K562 (cell line): Measurements from ENCODE around the gene RAB1B. TPM values are rescaled to one million over a fixed set of nuclear protein-coding genes. Genes with fewer than 3 reads are reported as not detected.

Source experiments
- ATAC-seq: fragments of 200-7000 bp; cut with Tn5 transposase; 3 replicates; pipeline ENCODE4 v1.9.1; 2020; ENCODE audit warnings: moderate library complexity
- BruUV-seq: library from RNA; stranded (reverse); fragments of 400-500 nt; replicated peaks from 2 replicates; lab custom pipeline; 2021; lab: Mats Ljungman, UMichigan
- CTCF ChIA-PET: fragments of 300-600 bp; formaldehyde crosslinking; extraction: SDS; loops from one replicate; lab custom pipeline; 2021; ENCODE audit warnings: low intra/inter-chr PET ratio; lab: Yijun Ruan, JAX
- POLR2A ChIA-PET: fragments of 300-600, 350-650 bp; sonication (Branson Sonifier 250); formaldehyde crosslinking; extraction: SDS; loops from one replicate; lab custom pipeline; 2021; ENCODE audit warnings: antibody characterized with exemption, inconsistent platforms; lab: Yijun Ruan, JAX
- DNase-seq, 4 experiments: peaks; one replicate each; pipeline versions ENCODE4 v3.0.0 to v3.0.0-alpha.2; 2011 to 2018; ENCODE audit warnings: low spot score in 3 of 4, mixed read lengths in 3 of 4; ENCODE audit errors: extremely low read depth in 1 of 4
- FAIRE-seq: peaks from 2 replicates; lab custom pipeline; 2011; peaks lifted over from hg19 to GRCh38; lab: Jason Lieb, UNC
- H2AFZ ChIP-seq: 2 replicates; pipeline ENCODE4 v1.6.0; 2011; ENCODE audit warnings: low read depth, low read length, control low read depth, inconsistent platforms
- H3K27ac ChIP-seq: fragments of 200-600 bp; 3 replicates; pipeline ENCODE4 v1.8.0; 2011; ENCODE audit warnings: low read depth, mild to moderate bottlenecking, control low read depth, inconsistent platforms, low read length, moderate library complexity, mixed read lengths; ENCODE audit errors: extremely low read depth
- H3K27me3 ChIP-seq, 2 experiments: fragments of 300-600 bp in 1 of 2; 2 replicates in 1 of 2; 3 replicates in 1 of 2; pipeline versions ENCODE4 v1.6.0 to v1.8.0; 2011; ENCODE audit warnings: inconsistent platforms in 2 of 2, low read length in 2 of 2, mild to moderate bottlenecking in 1 of 2, mixed read lengths in 1 of 2, moderate library complexity in 1 of 2; ENCODE audit not compliant: control insufficient read depth in 2 of 2, insufficient read depth in 2 of 2
- H3K36me3 ChIP-seq: fragments of 300-600 bp; 3 replicates; pipeline ENCODE4 v1.8.0; 2011; ENCODE audit warnings: mild to moderate bottlenecking, low read length, inconsistent platforms; ENCODE audit not compliant: control insufficient read depth, insufficient read depth
- H3K4me1 ChIP-seq, 2 experiments: fragments of 200-600 bp in 1 of 2; replicated peaks in 1 of 2; 2 replicates in 1 of 2; 3 replicates in 1 of 2; pipeline versions ENCODE4 v1.5.1 to v1.8.0; 2011; ENCODE audit warnings: inconsistent platforms in 2 of 2, low read length in 2 of 2, mild to moderate bottlenecking in 1 of 2, mixed read lengths in 1 of 2, moderate library complexity in 1 of 2; ENCODE audit not compliant: control insufficient read depth in 2 of 2, insufficient read depth in 2 of 2
- H3K4me2 ChIP-seq: 2 replicates; pipeline ENCODE4 v1.6.1; 2011; ENCODE audit warnings: low read length, control low read depth, inconsistent platforms, mixed read lengths; ENCODE audit not compliant: insufficient read depth
- H3K4me3 ChIP-seq: fragments of 200-600 bp; sonication (generic), shearing (Covaris generic); 2 replicates; pipeline ENCODE4 v1.5.1; 2016; ENCODE audit warnings: control low read depth, inconsistent platforms
- H3K79me2 ChIP-seq: fragments of 200-600 bp; 3 replicates; pipeline ENCODE4 v1.8.0; 2011; ENCODE audit warnings: low read length, inconsistent platforms; ENCODE audit not compliant: control insufficient read depth, insufficient read depth
- H3K9ac ChIP-seq, 2 experiments: 2 replicates each; pipeline versions ENCODE4 v1.6.0 to v1.6.1; 2011; ENCODE audit warnings: low read depth in 2 of 2, low read length in 2 of 2, control low read depth in 1 of 2, inconsistent platforms in 1 of 2, mild to moderate bottlenecking in 1 of 2, mixed read lengths in 1 of 2; ENCODE audit not compliant: insufficient read depth in 1 of 2
- H3K9me1 ChIP-seq: one replicate; pipeline ENCODE4 v1.6.0; 2011; ENCODE audit warnings: inconsistent platforms, mild to moderate bottlenecking, low read length, moderate library complexity; ENCODE audit not compliant: control insufficient read depth, insufficient read depth
- H3K9me3 ChIP-seq: replicated peaks from 2 replicates; pipeline ENCODE4 v1.5.1; 2011; ENCODE audit warnings: low read depth, low read length, inconsistent platforms; ENCODE audit not compliant: control insufficient read depth, insufficient read depth
- H4K20me1 ChIP-seq: replicated peaks from 2 replicates; pipeline ENCODE4 v1.6.1; 2011; ENCODE audit warnings: low read length, inconsistent platforms, mixed read lengths; ENCODE audit not compliant: control insufficient read depth, insufficient read depth
- CBX3 ChIP-seq, 2 experiments: IDR thresholded peaks; 1 replicate in 1 of 2; 2 replicates in 1 of 2; pipeline ENCODE4 v1.6.1; 2012; ENCODE audit warnings: inconsistent platforms in 2 of 2, low read length in 2 of 2, borderline replicate concordance in 1 of 2, control low read depth in 1 of 2
- CTBP1 ChIP-seq: fragments of 450-650 bp; IDR thresholded peaks from 2 replicates; pipeline ENCODE4 v1.6.1; 2016; ENCODE audit warnings: borderline replicate concordance
- ELF1 ChIP-seq: fragments of 200-800 bp; sonication (Bioruptor generic); IDR thresholded peaks from 2 replicates; pipeline ENCODE4 v1.6.1; 2016; ENCODE audit warnings: missing genetic modification characterization, missing compliant biosample characterization
- FOXA3 ChIP-seq, 2 experiments: fragments of 450-650 bp in 1 of 2; sonication (generic) in 1 of 2; formaldehyde crosslinking; IDR thresholded peaks in 1 of 2; conservative IDR thresholded peaks in 1 of 2; 2 replicates each; pipeline versions ENCODE4 v1.4.0 to v1.8.0; 2020 to 2022; ENCODE audit warnings: mild to moderate bottlenecking in 2 of 2, missing genetic modification reagents in 1 of 2
- HMGN3 ChIP-seq: IDR thresholded peaks from 2 replicates; pipeline ENCODE4 v1.6.1; 2011; ENCODE audit warnings: borderline replicate concordance, low read depth, mild to moderate bottlenecking, mixed read lengths, low read length; ENCODE audit not compliant: insufficient read length; ENCODE audit errors: extremely low read depth
- JUNB ChIP-seq: fragments of 450-650 bp; formaldehyde crosslinking; conservative IDR thresholded peaks from 2 replicates; pipeline ENCODE4 v1.4.0; 2020; ENCODE audit warnings: mild to moderate bottlenecking
- MAFG ChIP-seq: fragments of 450-650 bp; conservative IDR thresholded peaks from 2 replicates; pipeline ENCODE4 v1.6.1; 2016; ENCODE audit warnings: missing genetic modification characterization, missing compliant biosample characterization
- PHTF2 ChIP-seq: fragments of 250-450 bp; sonication (Bioruptor Pico); IDR thresholded peaks from 2 replicates; pipeline ENCODE4 v1.5.0; 2021; ENCODE audit warnings: mild to moderate bottlenecking
- PPARD ChIP-seq: fragments of 250-450 bp; sonication (Bioruptor Pico); IDR thresholded peaks from 2 replicates; pipeline ENCODE4 v1.8.0; 2022; ENCODE audit warnings: inconsistent platforms, mild to moderate bottlenecking, moderate library complexity
- RHOXF2B ChIP-seq: fragments of 250-450 bp; sonication (Bioruptor Pico); conservative IDR thresholded peaks from 2 replicates; pipeline ENCODE4 v1.5.1; 2021
- ZNF311 ChIP-seq: fragments of 250-450 bp; sonication (Bioruptor Pico); IDR thresholded peaks from 2 replicates; pipeline ENCODE4 v1.4.0; 2020; ENCODE audit warnings: mild to moderate bottlenecking, moderate library complexity
- ZNF76 ChIP-seq: fragments of 250-450 bp; sonication (Bioruptor Pico); IDR thresholded peaks from 2 replicates; pipeline ENCODE4 v1.4.0; 2020; ENCODE audit warnings: mild to moderate bottlenecking, moderate library complexity, borderline replicate concordance
- WGBS: fragments of 100-300 bp; shearing (Covaris generic); methylation state at CpG from one replicate; pipeline ENCODE4 v1.1.6; 2016; ENCODE audit warnings: low coverage, mixed read lengths; ENCODE audit not compliant: insufficient coverage; ENCODE audit errors: missing lambda C conversion rate; 5-methylcytosine and 5-hydroxymethylcytosine counted together
- in situ Hi-C: fragments of 300-500 bp; cut with MboI; formaldehyde crosslinking; loops from 4 replicates; pipeline ENCODE4 v1.15.0; 2018; ENCODE audit warnings: inconsistent platforms, mixed read lengths
- intact Hi-C: fragments of 100-400 bp; cut with micrococcal nuclease; formaldehyde crosslinking; loops from 2 replicates; pipeline ENCODE4 v1.14.2; 2022
- polyA plus RNA-seq, 8 experiments: library from polyadenylated mRNA; depleted of rRNA in 4 of 8; stranded (reverse) in 5 of 8; unstranded in 3 of 8; fragments of >200 nt; fragmentation: Nextera tagmentation in 2 of 8; fragmentation: Illumina TruSeq in 1 of 8; extraction: Ambion mirVana in 2 of 8; extraction: Trizol in 1 of 8; gene quantifications; 2 replicates each; pipeline versions ENCODE4 v1.2.1 to v1.2.3, GENCODE V29; 2011 to 2014; ENCODE audit warnings: inconsistent platforms in 1 of 8, missing spikeins in 1 of 8
- total RNA-seq, 7 experiments: library from RNA; depleted of rRNA in 6 of 7; stranded (reverse); fragments of >200 nt in 6 of 7; fragmentation: Illumina TruSeq in 2 of 7; extraction: Trizol in 2 of 7; gene quantifications; 2 replicates each; pipeline versions ENCODE4 v1.2.1 to v1.2.3, GENCODE V29; 2011 to 2021; ENCODE audit warnings: low replicate concordance in 1 of 7
- TF ChIP-seq, protein P1 (sequence below): fragments of 200-800 bp; sonication (Bioruptor generic); IDR thresholded peaks from 2 replicates; pipeline ENCODE4 v1.6.1; 2017; ENCODE audit warnings: missing genetic modification characterization, missing compliant biosample characterization
- TF ChIP-seq, protein P2 (sequence below), 3 experiments: IDR thresholded peaks in 2 of 3; conservative IDR thresholded peaks in 1 of 3; 2 replicates each; pipeline ENCODE4 v1.5.1; 2011 to 2012; ENCODE audit warnings: low read length in 3 of 3, mild to moderate bottlenecking in 3 of 3, control low read depth in 2 of 3, improper control_type of control experiment in 1 of 3, inconsistent platforms in 1 of 3, low read depth in 1 of 3, mixed read lengths in 1 of 3, moderate library complexity in 1 of 3; ENCODE audit not compliant: insufficient read depth in 2 of 3

RAB1B gene
- total and polyA plus RNA-seq, 9 of the 15 experiments (the other 6 are each of a cell fraction or from before 2014, with no cell fraction given): 5.6 to 146 (median 98.6) TPM

DNA sequence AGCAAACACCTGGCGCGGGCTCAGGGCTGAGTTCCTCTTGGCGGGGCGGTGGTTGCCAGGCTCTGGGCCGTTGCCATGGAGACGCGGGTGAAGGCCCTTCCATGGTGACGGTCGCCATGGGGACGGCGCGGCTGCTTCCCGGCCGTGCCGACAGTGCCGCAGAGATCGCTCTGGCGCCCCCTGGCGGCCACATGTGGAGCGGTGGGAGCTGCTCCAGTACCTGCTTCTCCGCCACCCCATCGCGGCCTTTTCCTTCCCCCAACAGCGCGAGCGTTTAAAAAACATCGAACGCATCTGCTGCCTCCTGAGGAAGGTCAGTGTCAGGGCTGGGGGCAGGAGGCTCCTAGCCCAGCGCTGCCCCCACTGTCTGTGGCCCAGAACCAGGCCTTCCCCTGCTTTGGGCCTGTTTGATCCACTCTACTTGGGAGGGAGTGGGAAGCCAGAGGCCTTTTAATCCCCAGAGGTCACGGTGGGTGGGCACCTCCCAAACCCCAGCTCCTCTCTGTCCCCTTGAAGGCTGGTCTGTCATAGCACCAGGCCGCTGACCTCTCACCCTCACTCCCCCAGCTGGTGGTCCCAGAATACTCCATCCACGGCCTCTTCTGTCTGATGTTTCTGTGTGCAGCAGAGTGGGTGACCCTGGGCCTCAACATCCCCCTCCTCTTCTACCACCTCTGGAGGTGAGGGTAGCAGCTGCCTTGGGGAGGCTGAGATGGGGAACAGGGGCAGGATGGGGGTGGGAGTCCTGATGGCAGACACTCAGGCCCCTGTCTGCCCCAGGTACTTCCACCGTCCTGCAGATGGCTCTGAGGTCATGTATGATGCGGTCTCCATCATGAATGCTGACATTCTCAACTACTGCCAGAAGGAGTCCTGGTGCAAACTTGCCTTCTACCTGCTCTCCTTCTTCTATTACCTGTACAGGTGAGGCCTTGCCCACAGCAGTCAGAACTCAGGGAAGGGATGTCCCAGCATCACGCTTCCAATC is 14.3 kb downstream of the RAB1B start (continued):
- TF ChIP-seq CBX3 (IDR thresholded peaks at IDR 0.05; ENCODE audit: borderline replicate concordance in 1 of 2, low read length in 2 of 2): peak in 1 of 2 experiments; percentile 27; a peak in 1 of 3 replicates

DNA sequence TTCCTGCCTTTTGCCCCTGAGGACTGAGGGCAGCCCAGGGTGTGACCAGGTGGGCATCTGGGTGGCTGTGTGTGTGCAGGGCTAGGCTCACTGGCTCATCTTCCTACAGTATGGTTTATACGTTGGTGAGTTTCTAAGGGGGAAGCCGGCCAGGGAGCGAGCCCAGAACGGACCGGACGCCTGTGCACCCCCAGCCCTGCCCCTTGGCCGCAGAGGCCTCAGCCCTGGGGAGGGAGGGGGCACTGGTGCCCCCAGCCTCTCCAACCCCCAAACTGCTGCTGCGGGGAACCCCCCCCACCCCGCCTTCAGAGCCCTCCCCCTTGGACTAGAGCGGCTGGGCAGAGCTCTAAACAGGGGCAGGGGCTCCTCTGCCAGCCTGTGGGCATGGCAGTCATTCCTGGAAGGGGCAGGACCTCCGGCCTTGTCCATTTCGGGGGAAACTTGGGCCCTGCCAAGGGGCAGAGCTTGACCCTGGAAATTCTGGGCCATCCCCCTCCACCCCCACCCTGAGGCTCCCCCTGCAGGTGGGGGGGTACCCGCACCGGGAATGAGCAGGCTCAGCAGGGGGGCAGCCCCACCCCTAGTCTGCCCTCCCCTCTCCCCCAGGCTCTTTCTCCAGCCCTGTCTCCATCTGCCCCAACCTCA is 15.1 kb downstream of the RAB1B start:
- H3K4me2 ChIP-seq: no peak overlapping the region
- no peak overlapping the region; a peak in 1 of 4 replicates for H3K9ac ChIP-seq
- ATAC-seq (no peak), FAIRE-seq (no peak), DNase-seq (peak in 3 of 4 experiments; percentile 46 to 67 (median 65))
- H3K27me3 ChIP-seq: no peaks in the 10 kb centered on the region
- H3K79me2 ChIP-seq: peaks cover 21% of the 10 kb centered on the region
- peaks cover 23% of the 10 kb centered on the region for H4K20me1 ChIP-seq
- WGBS: 96% methylated on average over 4 of the region's 14 CpGs
- no peak overlapping the region for H3K4me3 ChIP-seq
- intact Hi-C loops: no loop called here
- BruUV-seq: no TSS peak
- H3K36me3 ChIP-seq: peaks cover 37% of the 10 kb centered on the region; the same call in 2 of the 3 replicates
- no peaks in the 10 kb centered on the region for H3K9me3 ChIP-seq
- CTCF ChIA-PET: interaction anchor here (1.5 kb wide), 1 partner anchor 61 kb away, joined by 17 read pairs; no protein-coding TSS in a partner anchor
- no peak overlapping the region for H2AFZ ChIP-seq
- POLR2A ChIA-PET: interaction anchor here (3.7 kb wide), 1 partner anchor 11 kb away, joined by 21 read pairs; no protein-coding TSS in a partner anchor
- H3K9me1 ChIP-seq: peaks cover 4% of the 10 kb centered on the region
- no peak overlapping the region for H3K27ac ChIP-seq
- in situ Hi-C loops: no loop called here
- H3K4me1 ChIP-seq: peaks cover 15 to 52% of the 10 kb centered on the region in 2 experiments; a peak in 3 of 5 replicates
- TF ChIP-seq PPARD (CRISPR knock-in tag): no peak
- TF ChIP-seq RHOXF2B: no peak
- no peak for TF ChIP-seq CTBP1
- no peak for TF ChIP-seq ZNF76 (CRISPR knock-in tag)
- TF ChIP-seq HMGN3: no peak
- TF ChIP-seq MAFG (tag): no peak
- no peak for TF ChIP-seq FOXA3 (CRISPR knock-in tag; conservative IDR thresholded peaks at IDR 0.05 in 1 of 2, IDR thresholded peaks at IDR 0.05 in 1 of 2)
- TF ChIP-seq JUNB (CRISPR knock-in tag): no peak
- no peak for TF ChIP-seq PHTF2 (CRISPR knock-in tag)
- no peak for TF ChIP-seq ELF1 (tag)
- TF ChIP-seq, protein P1, sequence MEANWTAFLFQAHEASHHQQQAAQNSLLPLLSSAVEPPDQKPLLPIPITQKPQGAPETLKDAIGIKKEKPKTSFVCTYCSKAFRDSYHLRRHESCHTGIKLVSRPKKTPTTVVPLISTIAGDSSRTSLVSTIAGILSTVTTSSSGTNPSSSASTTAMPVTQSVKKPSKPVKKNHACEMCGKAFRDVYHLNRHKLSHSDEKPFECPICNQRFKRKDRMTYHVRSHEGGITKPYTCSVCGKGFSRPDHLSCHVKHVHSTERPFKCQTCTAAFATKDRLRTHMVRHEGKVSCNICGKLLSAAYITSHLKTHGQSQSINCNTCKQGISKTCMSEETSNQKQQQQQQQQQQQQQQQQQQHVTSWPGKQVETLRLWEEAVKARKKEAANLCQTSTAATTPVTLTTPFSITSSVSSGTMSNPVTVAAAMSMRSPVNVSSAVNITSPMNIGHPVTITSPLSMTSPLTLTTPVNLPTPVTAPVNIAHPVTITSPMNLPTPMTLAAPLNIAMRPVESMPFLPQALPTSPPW (CRISPR knock-in tag): peak; percentile 74
- no peak for TF ChIP-seq ZNF311 (CRISPR knock-in tag)
- TF ChIP-seq, protein P2, sequence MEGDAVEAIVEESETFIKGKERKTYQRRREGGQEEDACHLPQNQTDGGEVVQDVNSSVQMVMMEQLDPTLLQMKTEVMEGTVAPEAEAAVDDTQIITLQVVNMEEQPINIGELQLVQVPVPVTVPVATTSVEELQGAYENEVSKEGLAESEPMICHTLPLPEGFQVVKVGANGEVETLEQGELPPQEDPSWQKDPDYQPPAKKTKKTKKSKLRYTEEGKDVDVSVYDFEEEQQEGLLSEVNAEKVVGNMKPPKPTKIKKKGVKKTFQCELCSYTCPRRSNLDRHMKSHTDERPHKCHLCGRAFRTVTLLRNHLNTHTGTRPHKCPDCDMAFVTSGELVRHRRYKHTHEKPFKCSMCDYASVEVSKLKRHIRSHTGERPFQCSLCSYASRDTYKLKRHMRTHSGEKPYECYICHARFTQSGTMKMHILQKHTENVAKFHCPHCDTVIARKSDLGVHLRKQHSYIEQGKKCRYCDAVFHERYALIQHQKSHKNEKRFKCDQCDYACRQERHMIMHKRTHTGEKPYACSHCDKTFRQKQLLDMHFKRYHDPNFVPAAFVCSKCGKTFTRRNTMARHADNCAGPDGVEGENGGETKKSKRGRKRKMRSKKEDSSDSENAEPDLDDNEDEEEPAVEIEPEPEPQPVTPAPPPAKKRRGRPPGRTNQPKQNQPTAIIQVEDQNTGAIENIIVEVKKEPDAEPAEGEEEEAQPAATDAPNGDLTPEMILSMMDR (IDR thresholded peaks at IDR 0.05 in 2 of 3, conservative IDR thresholded peaks at IDR 0.05 in 1 of 3; ENCODE audit: insufficient read depth in 2 of 3, low read depth in 1 of 3, low read length in 3 of 3): 0 out of 6 replicates have a peak, but pooled peaks of 2 of the 3 experiments have one; percentile 12 to 23
